Stomach (tissue), 9 donors: ENCODE results near the gene SMCR8. TPM values are rescaled to one million over a fixed set of nuclear protein-coding genes. Genes with fewer than 3 reads are reported as not detected.

Source experiments
- DNase-seq, 2 donors: peaks; one replicate each; pipeline versions ENCODE4 v3.0.0 to v3.0.0-alpha.2; 2013 to 2019
- H3K27ac ChIP-seq, 5 donors: fragments of 200-600 bp in 4 of 5; sonication (generic) in 4 of 5; one replicate each; pipeline ENCODE4 v1.5.1; 2013 to 2019; ENCODE audit warnings: mild to moderate bottlenecking in 1 of 5, moderate library complexity in 1 of 5
- H3K27me3 ChIP-seq, 3 donors: fragments of 200-600 bp; sonication (generic); one replicate each; pipeline ENCODE4 v1.5.1; 2017 to 2019; ENCODE audit warnings: mixed run types in 1 of 3
- H3K36me3 ChIP-seq, 4 donors: fragments of 200-600 bp; sonication (generic); 1 replicate in 3 of 4; 2 replicates in 1 of 4; pipeline ENCODE4 v1.5.1; 2016 to 2019
- H3K4me1 ChIP-seq, 4 donors: fragments of 200-600 bp; sonication (generic); one replicate each; pipeline ENCODE4 v1.5.1; 2016 to 2019
- H3K4me3 ChIP-seq, 4 donors: fragments of 200-600 bp; sonication (generic) in 3 of 4; one replicate each; pipeline ENCODE4 v1.5.1; 2016 to 2019; ENCODE audit warnings: mild to moderate bottlenecking in 1 of 4
- H3K9me3 ChIP-seq, 4 donors: fragments of 200-600 bp; sonication (generic); one replicate each; pipeline ENCODE4 v1.5.1; 2016 to 2019
- EP300 ChIP-seq: sonication (generic); formaldehyde crosslinking; IDR thresholded peaks from one replicate; pipeline ENCODE4 v1.6.1; 2017; ENCODE audit warnings: antibody characterized with exemption
- POLR2A ChIP-seq, 4 donors: fragments of 450-650 bp; IDR thresholded peaks; one replicate each; pipeline ENCODE4 v1.6.1; 2016; ENCODE audit warnings: antibody characterized with exemption in 4 of 4, control low read depth in 2 of 4, mild to moderate bottlenecking in 1 of 4, moderate library complexity in 1 of 4
- POLR2AphosphoS5 ChIP-seq, 3 donors: sonication (generic); formaldehyde crosslinking; IDR thresholded peaks; one replicate each; pipeline ENCODE4 v1.6.1; 2016; ENCODE audit warnings: antibody characterized with exemption in 3 of 3
- WGBS, 5 donors: extraction: QIAGEN DNeasy Blood & Tissue Kit in 3 of 5; methylation state at CpG; one replicate each; pipeline versions ENCODE4 v1.1.5 to v1.1.7; 2013 to 2018; 5-methylcytosine and 5-hydroxymethylcytosine counted together
- intact Hi-C: fragments of 100-400 bp; cut with DNase I; formaldehyde crosslinking; loops from one replicate; pipeline ENCODE4 v1.15.1; 2023; ENCODE audit warnings: low total_unique reads
- polyA plus RNA-seq, 3 donors: library from polyadenylated mRNA; stranded (reverse); fragments of 200-250 nt; gene quantifications; one replicate each; pipeline ENCODE4 v1.2.3, GENCODE V29; 2013
- total RNA-seq, 5 donors: library from RNA; depleted of rRNA; stranded (reverse); fragments of >200 nt; gene quantifications; one replicate each; pipeline versions ENCODE4 v1.1.0 to v1.2.3, GENCODE V29; 2014 to 2016
- TF ChIP-seq, protein P1 (sequence below), 7 experiments: fragments of 450-650 bp in 4 of 7; fragments of 200-600 bp in 3 of 7; sonication (generic) in 3 of 7; IDR thresholded peaks; one replicate each; pipeline ENCODE4 v1.5.1; 2016 to 2019; ENCODE audit warnings: antibody characterized with exemption in 7 of 7, control low read depth in 2 of 7, mild to moderate bottlenecking in 1 of 7
- donor health status: healthy with polysubstance abuse.
- donor health status: Bipolar disorder and iron deficiency.
- donor health status: healthy.

SMCR8 gene
- total and polyA plus RNA-seq, 8 donors = 2.4 to 17.9 (median 6.1) TPM

DNA sequence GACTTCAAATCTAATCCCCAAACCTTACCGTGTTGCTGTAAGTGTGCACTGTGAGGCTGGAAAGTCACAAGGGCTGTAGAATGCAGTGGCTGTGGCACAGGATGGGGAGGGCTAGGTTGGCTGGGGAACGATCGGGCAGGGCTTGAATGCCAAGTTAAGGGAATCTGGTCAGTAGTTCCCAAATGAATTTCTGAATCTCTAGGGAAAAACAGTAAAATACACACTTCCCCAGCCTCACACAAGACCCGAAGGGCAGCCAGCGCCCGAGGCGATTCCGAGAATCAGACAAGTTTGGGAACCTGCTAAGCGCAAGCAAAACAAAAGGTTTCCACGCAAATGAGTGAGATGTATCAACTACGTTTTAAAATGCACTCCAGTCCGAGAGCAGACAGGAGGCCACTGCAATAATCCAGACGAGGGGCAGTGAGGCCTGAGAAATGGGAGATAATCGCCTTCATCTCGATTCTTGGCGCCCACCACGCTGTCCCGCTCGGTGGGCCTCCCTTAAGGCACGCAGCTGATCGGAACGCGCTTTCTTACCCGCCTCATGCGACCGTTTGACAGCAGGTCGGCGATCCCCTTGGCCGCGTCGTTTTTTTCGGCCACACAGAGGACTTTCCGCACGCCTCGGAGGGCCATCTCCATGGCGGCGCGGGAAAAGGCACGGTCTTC is 898 bp upstream of the SMCR8 start:
- Histone ChIP-seq H3K4me1 (peaks cover 49 to 80% (median 65%) of the 10 kb centered on the region in 4 donors), H3K27ac (peak overlapping the region; percentile 85 to 96 (median 93)), H3K9me3 (no peaks in the 10 kb centered on the region), H3K27me3 (no peaks in the 10 kb centered on the region), H3K36me3 (peaks cover 5 to 52% (median 39%) of the 10 kb centered on the region in 4 donors), H3K4me3 (peak overlapping the region; percentile 76 to 98 (median 98))
- intact Hi-C loops = loop anchor here (10.0 kb wide), 1 partner anchor 49 kb away; the partner anchor contains the start of gene MIEF2
- DNase-seq = peak in 1 of 2 donors; percentile 40
- TF ChIP-seq, protein P1, sequence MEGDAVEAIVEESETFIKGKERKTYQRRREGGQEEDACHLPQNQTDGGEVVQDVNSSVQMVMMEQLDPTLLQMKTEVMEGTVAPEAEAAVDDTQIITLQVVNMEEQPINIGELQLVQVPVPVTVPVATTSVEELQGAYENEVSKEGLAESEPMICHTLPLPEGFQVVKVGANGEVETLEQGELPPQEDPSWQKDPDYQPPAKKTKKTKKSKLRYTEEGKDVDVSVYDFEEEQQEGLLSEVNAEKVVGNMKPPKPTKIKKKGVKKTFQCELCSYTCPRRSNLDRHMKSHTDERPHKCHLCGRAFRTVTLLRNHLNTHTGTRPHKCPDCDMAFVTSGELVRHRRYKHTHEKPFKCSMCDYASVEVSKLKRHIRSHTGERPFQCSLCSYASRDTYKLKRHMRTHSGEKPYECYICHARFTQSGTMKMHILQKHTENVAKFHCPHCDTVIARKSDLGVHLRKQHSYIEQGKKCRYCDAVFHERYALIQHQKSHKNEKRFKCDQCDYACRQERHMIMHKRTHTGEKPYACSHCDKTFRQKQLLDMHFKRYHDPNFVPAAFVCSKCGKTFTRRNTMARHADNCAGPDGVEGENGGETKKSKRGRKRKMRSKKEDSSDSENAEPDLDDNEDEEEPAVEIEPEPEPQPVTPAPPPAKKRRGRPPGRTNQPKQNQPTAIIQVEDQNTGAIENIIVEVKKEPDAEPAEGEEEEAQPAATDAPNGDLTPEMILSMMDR (IDR thresholded peaks at IDR 0.05) = no peak
- TF ChIP-seq POLR2AphosphoS5 (IDR thresholded peaks at IDR 0.05) (no peak), EP300 (no peak), POLR2A (IDR thresholded peaks at IDR 0.05) (no peak)
- 0 to 1% (median 0%) methylated on average over 22 to 39 of the region's 39 CpGs for WGBS, 5 donors

DNA sequence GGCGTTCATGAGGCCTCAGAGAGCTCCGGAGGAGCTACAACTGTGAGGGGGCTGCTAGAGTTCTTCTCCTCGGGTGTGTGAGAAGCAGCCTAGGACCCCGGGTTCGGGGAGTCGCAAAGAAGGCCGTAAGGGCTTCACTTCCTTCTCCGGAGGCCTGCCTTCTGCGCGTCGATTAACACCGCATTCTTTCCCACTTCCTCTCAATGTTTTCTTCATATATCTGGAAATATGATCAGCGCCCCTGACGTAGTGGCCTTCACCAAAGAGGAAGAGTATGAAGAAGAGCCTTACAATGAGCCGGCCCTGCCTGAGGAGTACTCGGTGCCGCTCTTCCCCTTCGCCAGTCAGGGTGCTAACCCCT is 449 bp downstream of the SMCR8 start:
- 4 to 8% (median 6%) methylated on average over 18 of the region's 18 CpGs for whole genome bisulfite sequencing, 5 donors
- H3K27ac ChIP-seq = peak overlapping the region; percentile 85 to 96 (median 93)
- TF ChIP-seq POLR2AphosphoS5 (IDR thresholded peaks at IDR 0.05) (no peak), POLR2A (IDR thresholded peaks at IDR 0.05) (no peak), EP300 (no peak)
- TF ChIP-seq, protein P1 (IDR thresholded peaks at IDR 0.05) = no peak
- DNase-seq = no peak
- peaks cover 7 to 55% (median 46%) of the 10 kb centered on the region in 4 donors for H3K36me3 ChIP-seq
- no peaks in the 10 kb centered on the region for H3K27me3 ChIP-seq
- H3K4me3 ChIP-seq = peak overlapping the region; percentile 76 to 98 (median 98)
- intact Hi-C loops = loop anchor here (10.0 kb wide), 1 partner anchor 51 kb away; the partner anchor contains the start of gene MIEF2
- H3K4me1 ChIP-seq = peaks cover 62 to 89% (median 79%) of the 10 kb centered on the region in 4 donors
- H3K9me3 ChIP-seq = no peaks in the 10 kb centered on the region

DNA sequence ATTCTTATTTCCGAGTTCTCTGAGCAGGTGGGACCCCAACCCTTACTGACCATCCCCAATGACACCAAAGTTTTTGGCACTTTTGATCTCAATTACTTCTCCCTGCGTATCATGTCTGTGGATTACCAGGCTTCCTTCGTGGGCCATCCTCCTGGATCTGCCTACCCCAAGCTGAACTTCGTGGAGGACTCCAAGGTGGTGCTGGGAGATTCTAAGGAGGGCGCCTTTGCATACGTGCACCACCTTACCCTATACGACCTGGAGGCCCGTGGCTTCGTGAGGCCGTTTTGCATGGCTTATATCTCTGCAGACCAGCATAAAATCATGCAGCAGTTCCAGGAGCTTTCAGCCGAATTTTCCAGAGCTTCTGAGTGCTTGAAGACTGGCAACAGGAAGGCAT is 868 bp downstream of the SMCR8 start:
- DNase-seq = no peak
- intact Hi-C loops = loop anchor here (10.0 kb wide), 1 partner anchor 51 kb away; the partner anchor contains the start of gene MIEF2
- H3K27ac ChIP-seq = peak overlapping the region; percentile 85 to 96 (median 93)
- peaks cover 62 to 89% (median 82%) of the 10 kb centered on the region in 4 donors for H3K4me1 ChIP-seq
- TF ChIP-seq POLR2AphosphoS5 (IDR thresholded peaks at IDR 0.05) (no peak), EP300 (no peak), POLR2A (IDR thresholded peaks at IDR 0.05) (no peak)
- TF ChIP-seq, protein P1 (IDR thresholded peaks at IDR 0.05) = no peak
- H3K27me3 ChIP-seq = no peaks in the 10 kb centered on the region
- no peaks in the 10 kb centered on the region for H3K9me3 ChIP-seq
- peak overlapping the region; percentile 76 to 98 (median 98) for H3K4me3 ChIP-seq
- H3K36me3 ChIP-seq = peaks cover 9 to 58% (median 48%) of the 10 kb centered on the region in 4 donors
- 59 to 70% (median 63%) methylated on average over 11 of the region's 11 CpGs for WGBS, 5 donors

DNA sequence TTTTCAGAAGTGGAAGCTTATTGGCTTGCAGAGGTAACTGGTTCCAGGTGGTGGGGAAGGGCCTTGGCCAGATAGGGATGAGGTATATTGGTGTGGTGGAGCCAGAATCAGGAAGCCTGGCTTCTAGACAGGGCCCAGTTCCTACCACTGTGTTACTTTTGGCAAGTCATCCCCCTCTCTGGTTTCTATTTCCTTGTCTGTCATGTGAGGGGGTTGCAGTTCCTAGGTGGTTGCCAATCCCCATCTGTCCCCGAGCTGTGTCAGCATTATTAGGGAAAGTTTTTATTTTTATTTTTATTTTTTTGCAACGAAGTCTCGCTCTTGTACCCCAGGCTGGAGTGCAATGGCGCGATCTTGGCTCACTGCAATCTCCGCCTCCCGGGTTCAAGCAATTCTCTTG is 3.0 kb downstream of the SMCR8 start:
- intact Hi-C loops = loop anchor here (10.0 kb wide), 1 partner anchor 53 kb away; the partner anchor contains the start of gene MIEF2
- no peaks in the 10 kb centered on the region for H3K9me3 ChIP-seq
- DNase-seq = no peak
- H3K4me1 ChIP-seq = peaks cover 60 to 87% (median 77%) of the 10 kb centered on the region in 4 donors
- no peaks in the 10 kb centered on the region for H3K27me3 ChIP-seq
- peak overlapping the region in 1 of 5 donors; percentile 1 for H3K27ac ChIP-seq
- H3K36me3 ChIP-seq = peaks cover 17 to 66% (median 59%) of the 10 kb centered on the region in 4 donors
- H3K4me3 ChIP-seq = peak overlapping the region; percentile 3 to 98 (median 17)
- TF ChIP-seq POLR2AphosphoS5 (IDR thresholded peaks at IDR 0.05) (no peak), POLR2A (IDR thresholded peaks at IDR 0.05) (no peak), EP300 (no peak)
- WGBS, 5 donors = 82 to 92% (median 87%) methylated on average over 7 of the region's 7 CpGs
